Measurements from ENCODE around the gene SLC9A3. TPM values are rescaled to one million over a fixed set of nuclear protein-coding genes. Genes with fewer than 3 reads are reported as not detected.

SLC9A3 gene
- total RNA-seq, 2 experiments from 2014 or later: 2.1 to 2.4 TPM

GRCh38 chr5:472076-472655 lies 52.1 kb downstream of the SLC9A3 start:
- Mint-ChIP-seq H3K36me3 (ENCODE audit: low read depth) (peaks cover 27% of the 10 kb centered on the region), H3K27me3 (no peaks in the 10 kb centered on the region), H3K27ac (peak overlapping the region; percentile 93), H3K9me3 (ENCODE audit: low read depth) (no peaks in the 10 kb centered on the region), H3K4me3 (peak overlapping the region; percentile 88), H3K4me1 (peaks cover 25% of the 10 kb centered on the region)
- ChIA-PET POLR2A (interaction anchor here (0.6 to 1.6 kb wide), 3 partner anchors 12 to 58 kb away, joined by 3 to 10 read pairs (median 3); no protein-coding TSS in a partner anchor), CTCF (interaction anchor here (0.6 to 1.7 kb wide), 6 partner anchors 12 to 824 kb away, joined by 3 to 10 read pairs (median 4); no protein-coding TSS in a partner anchor)
- peak; percentile 46 for DNase-seq
- intact Hi-C loops (cut with DNase I, micrococcal nuclease): loop anchor here (1.0 to 10.0 kb wide), 8 partner anchors 8 to 1327 kb away; partner anchors contain the start of genes BRD9 (in 1 of the 2), CCDC127 (in 1 of the 2), CEP72 (in 1 of the 2) and CLPTM1L (in 1 of the 2)
- ATAC-seq: peak; percentile 12

DNA sequence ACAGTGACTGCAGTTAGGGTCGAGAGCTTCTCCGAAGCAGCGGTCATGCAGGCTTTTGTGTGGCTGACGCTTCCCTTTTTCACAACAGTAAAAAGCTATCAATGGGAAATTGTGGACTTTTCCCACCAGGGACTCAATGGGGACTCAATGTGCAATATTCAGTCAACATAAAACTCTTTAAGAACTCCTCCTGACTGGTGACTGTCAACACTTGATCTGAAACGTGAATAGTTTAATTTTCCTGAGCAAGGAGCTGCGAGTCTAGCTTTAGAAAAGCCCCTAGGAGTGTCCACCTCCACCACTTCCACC lies 52.5 kb downstream of the SLC9A3 start:
- ChIA-PET POLR2A (interaction anchor here (0.6 to 1.6 kb wide), 3 partner anchors 11 to 58 kb away, joined by 3 to 10 read pairs (median 3); no protein-coding TSS in a partner anchor), CTCF (interaction anchor here (0.7 to 1.7 kb wide), 5 partner anchors 11 to 134 kb away, joined by 3 to 10 read pairs (median 3); no protein-coding TSS in a partner anchor)
- H3K27me3 Mint-ChIP-seq: no peaks in the 10 kb centered on the region
- peak overlapping the region; percentile 88 for H3K4me3 Mint-ChIP-seq
- intact Hi-C loops (cut with DNase I, micrococcal nuclease): loop anchor here (1.0 to 10.0 kb wide), 8 partner anchors 7 to 1327 kb away; partner anchors contain the start of genes BRD9 (in 1 of the 2), CCDC127 (in 1 of the 2), CEP72 (in 1 of the 2) and CLPTM1L (in 1 of the 2)
- H3K9me3 Mint-ChIP-seq (ENCODE audit: low read depth): no peaks in the 10 kb centered on the region
- H3K4me1 Mint-ChIP-seq: peaks cover 25% of the 10 kb centered on the region
- H3K36me3 Mint-ChIP-seq (ENCODE audit: low read depth): peaks cover 27% of the 10 kb centered on the region
- DNase-seq (no peak), ATAC-seq (no peak)
- peak overlapping the region; percentile 93 for H3K27ac Mint-ChIP-seq

DNA sequence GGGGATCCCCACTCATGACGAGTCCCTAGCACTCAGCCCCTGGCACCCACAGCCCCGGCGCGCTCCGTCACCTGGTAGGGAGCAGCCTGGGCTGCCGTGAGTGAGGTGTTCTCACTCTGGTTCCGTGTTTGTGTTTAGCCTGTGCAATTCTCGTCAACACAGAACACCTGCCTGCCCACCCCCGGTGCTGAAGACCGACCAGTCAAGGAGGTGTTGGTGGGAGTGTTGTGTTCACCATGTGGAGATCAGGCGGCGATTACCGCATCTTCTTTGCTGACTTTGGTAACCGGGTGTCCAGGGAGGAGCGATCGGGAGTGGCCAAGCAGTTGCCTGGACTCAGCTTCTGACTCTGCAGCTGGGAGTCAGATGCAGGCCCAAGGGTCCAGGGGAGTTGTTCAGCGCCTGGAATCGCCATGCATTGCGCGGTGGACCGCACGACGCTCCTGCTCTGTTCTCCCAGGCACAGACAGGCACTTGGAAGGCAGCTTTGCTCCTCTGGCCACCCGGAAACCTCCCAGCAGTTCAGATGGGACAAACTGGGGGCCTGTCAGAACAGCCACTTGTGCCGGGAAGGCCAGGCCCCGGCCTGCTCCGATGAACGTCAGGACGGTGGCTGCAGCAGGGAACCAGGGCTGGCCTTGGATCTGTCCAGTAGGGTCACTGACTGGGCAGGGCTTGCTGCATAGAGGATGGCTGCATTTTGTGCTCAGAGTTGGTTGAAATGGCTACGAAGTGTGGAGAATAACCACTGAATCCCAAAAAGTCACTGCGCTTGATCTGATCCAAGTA lies 53.1 kb downstream of the SLC9A3 start:
- H3K36me3 Mint-ChIP-seq (ENCODE audit: low read depth): peaks cover 30% of the 10 kb centered on the region
- CTCF ChIA-PET: interaction anchor here (0.8 to 1.7 kb wide), 3 partner anchors 20 to 25 kb away, joined by 3 to 10 read pairs (median 6); no protein-coding TSS in a partner anchor

DNA sequence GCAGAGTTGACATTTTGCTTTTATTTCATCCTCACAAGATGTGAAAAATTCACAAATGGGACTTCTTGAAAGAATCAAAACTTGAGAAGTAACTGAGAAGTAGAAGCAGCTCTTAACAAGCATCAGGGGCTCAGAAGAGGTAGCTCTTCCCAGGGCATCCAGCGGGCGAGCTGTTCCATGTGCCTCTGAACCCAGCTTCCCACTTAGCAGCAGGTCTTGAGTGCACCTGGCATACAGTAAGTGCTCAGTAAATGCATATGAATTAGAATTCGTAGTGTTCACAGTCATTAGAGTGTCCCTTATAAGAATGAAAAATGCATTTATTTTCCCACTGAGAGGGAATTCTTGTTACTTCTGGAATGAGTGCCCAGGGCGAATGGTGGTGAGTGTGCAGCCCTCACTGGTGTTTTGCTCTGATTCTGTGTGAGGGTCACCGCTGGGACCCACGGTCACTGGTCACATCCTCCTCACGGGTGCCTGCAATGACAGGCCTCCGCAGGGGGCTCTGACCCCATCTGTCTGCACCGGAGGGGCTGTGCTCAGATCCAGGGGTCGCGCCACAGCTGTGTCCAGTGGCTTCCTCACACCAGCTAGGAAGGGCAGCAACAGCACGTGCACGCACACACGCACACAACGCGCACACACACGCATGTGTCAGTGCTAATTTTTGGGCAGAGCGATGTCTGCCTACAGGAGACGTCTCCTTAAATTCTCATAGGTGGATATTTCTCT lies 54.3 kb downstream of the SLC9A3 start:
- POLR2A ChIA-PET: interaction anchor here (0.6 kb wide), 1 partner anchor 143 kb away, joined by 3 read pairs; no protein-coding TSS in a partner anchor
- intact Hi-C loops (cut with DNase I, micrococcal nuclease): loop anchor here (5.0 to 10.0 kb wide), 3 partner anchors 142 to 1052 kb away; partner anchors contain the start of genes CEP72 (in 1 of the 2), CLPTM1L (in 1 of the 2) and LPCAT1 (in 1 of the 2)
- H3K36me3 Mint-ChIP-seq (ENCODE audit: low read depth): peaks cover 36% of the 10 kb centered on the region
- DNase-seq (peak; percentile 4), ATAC-seq (no peak)
- peaks cover 23% of the 10 kb centered on the region for H3K4me1 Mint-ChIP-seq
- H3K27me3 Mint-ChIP-seq: no peaks in the 10 kb centered on the region
- peak overlapping the region; percentile 16 for H3K4me3 Mint-ChIP-seq
- peak overlapping the region; percentile 17 for H3K27ac Mint-ChIP-seq
- CTCF ChIA-PET: no interaction called here
- no peaks in the 10 kb centered on the region for H3K9me3 Mint-ChIP-seq (ENCODE audit: low read depth)

More for the DNA sequence above, 53.1 kb downstream of the SLC9A3 start:
- Mint-ChIP-seq H3K9me3 (ENCODE audit: low read depth) (no peaks in the 10 kb centered on the region), H3K27me3 (no peaks in the 10 kb centered on the region), H3K4me1 (peaks cover 25% of the 10 kb centered on the region), H3K4me3 (peak overlapping the region; percentile 88), H3K27ac (peak overlapping the region; percentile 93)
- POLR2A ChIA-PET: interaction anchor here (1.6 kb wide), 1 partner anchor 25 kb away, joined by 10 read pairs; no protein-coding TSS in a partner anchor
- ATAC-seq (no peak), DNase-seq (peak; percentile 13)
- intact Hi-C loops (cut with DNase I, micrococcal nuclease): loop anchor here (5.0 to 10.0 kb wide), 3 partner anchors 141 to 1051 kb away; partner anchors contain the start of genes CEP72 (in 1 of the 2), CLPTM1L (in 1 of the 2) and LPCAT1 (in 1 of the 2)

- Mint-ChIP-seq H3K36me3 (ENCODE audit: low read depth) (peaks cover 44% of the 10 kb centered on the region), H3K4me1 (peaks cover 36% of the 10 kb centered on the region), H3K27ac (no peak overlapping the region), H3K4me3 (no peak overlapping the region), H3K27me3 (no peaks in the 10 kb centered on the region), H3K9me3 (ENCODE audit: low read depth) (no peaks in the 10 kb centered on the region)
- ChIA-PET POLR2A (no interaction called here), CTCF (interaction anchor here (0.7 kb wide), 1 partner anchor 19 kb away, joined by 3 read pairs; no protein-coding TSS in a partner anchor)
- intact Hi-C loops (cut with DNase I, micrococcal nuclease): no loop called here
- ATAC-seq: no peak
- DNase-seq: peak; percentile 6
These were observed 55.8 kb downstream of the SLC9A3 start for GRCh38 chr5:468401-468800.

GRCh38 chr5:466661-467310 lies 57.5 kb downstream of the SLC9A3 start:
- intact Hi-C loops (cut with DNase I, micrococcal nuclease): no loop called here
- no peak overlapping the region for H3K4me3 Mint-ChIP-seq
- H3K9me3 Mint-ChIP-seq (ENCODE audit: low read depth): no peaks in the 10 kb centered on the region
- no peak overlapping the region for H3K27ac Mint-ChIP-seq
- H3K27me3 Mint-ChIP-seq: no peaks in the 10 kb centered on the region
- POLR2A ChIA-PET: no interaction called here
- H3K36me3 Mint-ChIP-seq (ENCODE audit: low read depth): peaks cover 58% of the 10 kb centered on the region
- ATAC-seq (no peak), DNase-seq (peak; percentile 5)
- peaks cover 50% of the 10 kb centered on the region for H3K4me1 Mint-ChIP-seq
- CTCF ChIA-PET: no interaction called here

DNA sequence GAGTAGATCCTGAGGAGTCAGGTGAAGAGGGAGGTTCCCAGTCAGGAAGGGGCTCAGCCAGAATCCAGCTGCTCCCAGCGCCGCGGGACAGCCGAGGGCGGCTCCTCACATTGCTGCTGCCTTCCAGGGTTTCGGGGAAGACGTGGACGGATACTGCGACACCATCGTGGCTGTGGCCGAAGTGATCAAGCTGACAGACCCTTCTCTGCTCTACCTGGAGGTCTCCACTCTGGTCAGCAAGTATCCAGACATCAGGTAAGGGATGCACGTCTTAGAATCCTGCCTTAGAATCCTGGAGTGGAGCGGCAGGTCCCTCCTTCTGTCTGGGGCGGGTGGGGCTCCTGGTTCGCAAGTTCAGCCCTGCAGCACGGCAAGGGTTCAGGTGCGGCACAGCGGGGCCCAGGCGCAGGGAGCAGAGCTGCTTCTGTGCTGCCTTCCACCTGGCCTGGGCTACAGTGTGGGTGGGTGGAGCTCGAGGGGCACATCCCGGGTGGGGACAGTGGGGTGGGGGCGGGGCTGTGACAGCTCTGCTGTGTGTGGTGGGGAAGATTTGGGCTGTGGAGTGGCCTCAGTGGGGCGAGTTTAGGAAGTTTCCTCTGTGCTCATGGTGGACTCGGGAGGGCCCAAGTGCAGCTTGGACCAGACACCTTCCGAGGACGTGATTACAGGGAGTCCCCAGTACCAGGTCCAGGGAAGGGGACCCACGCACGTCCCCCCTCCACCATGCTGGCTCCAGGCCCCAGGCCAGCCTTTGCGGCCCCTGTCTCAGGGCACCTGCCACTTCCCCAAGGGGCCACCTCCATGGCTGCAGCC lies 58.5 kb downstream of the SLC9A3 start:
- Mint-ChIP-seq H3K9me3 (ENCODE audit: low read depth) (no peaks in the 10 kb centered on the region), H3K36me3 (ENCODE audit: low read depth) (peaks cover 53% of the 10 kb centered on the region), H3K27ac (peak overlapping the region; percentile 17), H3K27me3 (no peaks in the 10 kb centered on the region), H3K4me1 (peaks cover 46% of the 10 kb centered on the region), H3K4me3 (no peak overlapping the region)
- DNase-seq (peak; percentile 6), ATAC-seq (no peak)
- intact Hi-C loops (cut with DNase I, micrococcal nuclease): no loop called here
- CTCF ChIA-PET: interaction anchor here (0.8 kb wide), 1 partner anchor 241 kb away, joined by 3 read pairs; no protein-coding TSS in a partner anchor
- POLR2A ChIA-PET: no interaction called here

- Mint-ChIP-seq H3K9me3 (ENCODE audit: low read depth) (no peaks in the 10 kb centered on the region), H3K36me3 (ENCODE audit: low read depth) (peaks cover 59% of the 10 kb centered on the region), H3K4me1 (peaks cover 46% of the 10 kb centered on the region), H3K4me3 (no peak overlapping the region), H3K27me3 (no peaks in the 10 kb centered on the region), H3K27ac (peak overlapping the region; percentile 17)
- POLR2A ChIA-PET: no interaction called here
- ATAC-seq (no peak), DNase-seq (peak; percentile 4)
- CTCF ChIA-PET: no interaction called here
- intact Hi-C loops (cut with DNase I, micrococcal nuclease): loop anchor here in 1 of 2 experiments (1.0 kb wide), 1 partner anchor 7 kb away; no protein-coding TSS in a partner anchor
These were observed 59.2 kb downstream of the SLC9A3 start for GRCh38 chr5:464843-465590.

DNA sequence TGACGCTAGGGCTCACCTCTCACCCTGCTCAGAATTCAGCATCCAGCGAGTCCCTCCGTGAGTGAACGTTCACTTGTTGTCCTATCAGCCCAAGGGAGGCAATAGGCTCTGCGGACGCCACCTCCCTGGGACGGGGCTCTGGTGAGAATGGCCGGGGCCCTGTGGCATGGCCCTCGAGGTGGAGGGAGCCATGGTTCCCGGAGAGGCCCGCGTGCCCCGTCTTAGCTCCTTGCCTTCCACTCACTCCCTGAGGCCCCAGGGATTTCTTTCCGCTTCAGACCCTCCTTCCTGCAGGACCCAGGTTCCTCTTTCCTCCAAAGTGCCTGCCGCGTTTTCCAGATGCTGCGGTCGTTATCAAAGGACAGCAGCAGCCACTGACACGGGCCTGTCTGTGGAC lies 59.8 kb downstream of the SLC9A3 start:
- ATAC-seq (peak; percentile 13), DNase-seq (peak; percentile 8)
- POLR2A ChIA-PET: no interaction called here
- H3K4me3 Mint-ChIP-seq: peak overlapping the region; percentile 36
- H3K9me3 Mint-ChIP-seq (ENCODE audit: low read depth): no peaks in the 10 kb centered on the region
- H3K27me3 Mint-ChIP-seq: no peaks in the 10 kb centered on the region
- H3K36me3 Mint-ChIP-seq (ENCODE audit: low read depth): peaks cover 59% of the 10 kb centered on the region
- H3K27ac Mint-ChIP-seq: peak overlapping the region; percentile 88
- peaks cover 51% of the 10 kb centered on the region for H3K4me1 Mint-ChIP-seq
- CTCF ChIA-PET: no interaction called here
- intact Hi-C loops (cut with DNase I, micrococcal nuclease): loop anchor here in 1 of 2 experiments (1.0 kb wide), 1 partner anchor 8 kb away; no protein-coding TSS in a partner anchor
